HG02870 (cell line): ENCODE data around the gene FAM13B.
"Not testable (repeated sequence)": the region's sequence is repeated elsewhere in the genome, so short reads cannot be mapped to it uniquely, and the experiment has no call there.

ENCODE experiments used
- ATAC-seq: cut with Tn5 transposase; IDR thresholded peaks from one replicate; pipeline ENCODE4 v1.9.1; 2021; ENCODE audit warnings: mild to moderate bottlenecking, moderate library complexity; ENCODE audit not compliant: unreplicated experiment

Gene FAM13B

DNA sequence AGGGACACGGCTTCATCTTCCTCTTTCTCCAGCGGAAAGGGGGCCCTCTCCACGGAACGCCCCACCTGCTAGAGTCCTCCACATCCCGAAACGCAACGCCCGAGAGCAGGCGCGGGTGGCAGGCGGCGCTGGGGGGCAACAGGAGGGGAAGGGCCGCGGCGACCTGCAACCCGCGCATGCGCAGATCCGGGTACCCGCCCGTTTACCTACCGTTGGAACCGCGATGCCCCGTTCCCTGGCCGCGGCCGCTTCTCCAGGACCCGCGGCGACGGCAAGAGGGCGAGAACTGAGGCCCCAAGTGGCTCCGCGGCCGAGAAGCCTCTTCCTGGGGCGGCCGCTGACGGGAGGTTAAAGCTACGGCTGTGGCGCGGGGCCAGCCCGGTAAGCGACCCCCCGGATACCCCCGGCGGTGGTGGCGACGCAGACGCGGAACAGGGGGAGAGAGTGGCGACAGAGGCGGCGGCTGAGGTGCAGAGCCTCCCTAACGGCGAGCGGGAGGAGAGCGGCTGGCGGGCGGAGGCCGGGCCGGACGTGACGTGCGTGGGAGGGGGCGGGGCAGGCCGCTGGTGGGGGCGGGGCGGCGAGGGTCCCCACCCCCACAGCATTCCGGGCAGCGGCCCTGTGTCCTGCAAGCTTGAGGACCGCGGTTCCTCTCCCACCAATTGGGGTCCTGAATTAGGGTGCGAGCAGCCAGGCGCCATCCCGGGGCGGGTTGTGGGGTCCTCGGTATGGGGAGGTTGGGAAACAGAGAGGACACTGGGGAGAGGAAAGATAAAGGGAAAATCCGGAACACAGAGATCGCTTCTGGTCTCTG, at the start of gene FAM13B:
FAM13B (minus strand) TSS at position 508 of the 814 bp plus-strand sequence. CDS start 13,968 bp downstream, outside the sequence.
- peak; percentile 42 for ATAC-seq

DNA sequence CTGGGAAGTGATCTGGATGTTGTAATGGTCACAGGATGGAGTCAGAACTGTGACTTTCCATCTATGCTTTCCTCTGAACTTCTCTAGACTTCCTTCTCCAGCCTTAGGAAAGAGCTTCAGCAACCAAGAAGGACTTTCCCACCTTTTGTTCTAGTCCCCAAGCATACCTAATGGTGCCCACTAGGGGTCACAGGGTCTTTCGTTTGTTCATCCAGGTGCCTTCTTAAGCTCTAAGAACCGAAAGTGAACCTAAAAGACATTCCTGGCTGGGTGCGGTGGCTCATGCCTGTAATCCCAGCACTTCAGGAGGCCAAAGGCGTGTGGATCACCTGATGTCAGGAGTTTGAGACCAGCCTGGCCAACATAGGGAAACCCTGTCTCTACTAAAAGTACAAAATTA, 49.2 kb upstream of the FAM13B start:
- no peak for ATAC-seq

DNA sequence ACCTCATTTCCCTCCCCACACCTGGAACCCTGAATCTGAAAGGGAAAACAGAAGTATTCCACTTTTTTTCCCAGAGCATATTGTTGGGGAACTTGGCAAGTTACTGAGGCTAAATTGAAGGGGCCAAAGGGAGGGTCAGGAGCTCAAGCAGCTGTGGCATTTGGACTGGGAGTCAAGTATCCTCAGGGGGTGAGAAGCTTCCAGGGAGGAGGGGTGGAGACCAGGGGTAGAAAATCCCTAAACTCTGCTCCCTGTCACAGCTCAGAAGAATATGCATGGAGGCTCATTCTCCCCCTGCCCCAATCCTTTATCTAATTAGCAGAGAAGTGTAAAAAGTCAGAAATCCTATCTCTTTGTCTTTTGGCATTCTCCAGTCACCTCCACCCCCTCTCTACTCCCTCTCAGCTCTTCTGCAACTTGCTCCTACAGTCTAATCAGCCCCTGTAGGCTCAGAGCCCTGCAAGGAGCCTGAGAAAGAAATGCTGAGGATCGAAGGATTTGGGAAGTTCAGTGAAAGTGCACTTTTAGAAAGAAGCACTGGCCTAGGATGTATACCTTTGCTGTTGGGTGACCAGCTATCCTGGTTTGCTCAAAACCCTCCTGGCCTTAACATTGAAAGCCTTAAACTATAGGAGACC, 45.2 kb upstream of the FAM13B start:
- ATAC-seq = no peak

DNA sequence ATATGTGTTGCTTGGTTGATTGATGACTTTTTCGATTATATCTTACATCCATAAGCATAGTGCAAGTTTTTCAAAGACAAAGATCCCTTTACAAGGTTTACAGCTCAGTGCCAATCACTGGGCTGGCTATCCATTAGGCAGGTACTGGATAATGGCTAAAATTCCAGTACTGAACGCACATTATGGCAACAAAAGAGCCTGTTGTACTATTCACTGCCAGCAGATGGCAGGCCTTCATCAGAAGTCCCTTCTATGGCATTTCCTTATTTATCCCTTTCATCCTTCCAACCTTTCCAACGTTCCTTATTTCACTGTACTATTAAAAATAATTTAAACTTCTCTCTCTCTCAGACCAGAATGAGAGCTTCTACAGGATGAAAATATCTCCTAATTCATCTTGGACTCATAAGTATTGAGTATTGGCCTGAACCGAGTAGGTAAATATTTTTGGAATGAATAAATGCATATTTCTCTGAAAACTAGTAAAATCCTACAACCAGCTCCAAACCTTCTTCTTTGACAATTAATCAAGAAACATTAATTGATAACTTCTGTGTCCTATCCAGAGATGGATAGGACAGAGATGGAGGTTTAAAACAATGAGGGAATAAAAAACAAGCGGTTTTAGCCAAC, 44.3 kb upstream of the FAM13B start:
- no peak for ATAC-seq

DNA sequence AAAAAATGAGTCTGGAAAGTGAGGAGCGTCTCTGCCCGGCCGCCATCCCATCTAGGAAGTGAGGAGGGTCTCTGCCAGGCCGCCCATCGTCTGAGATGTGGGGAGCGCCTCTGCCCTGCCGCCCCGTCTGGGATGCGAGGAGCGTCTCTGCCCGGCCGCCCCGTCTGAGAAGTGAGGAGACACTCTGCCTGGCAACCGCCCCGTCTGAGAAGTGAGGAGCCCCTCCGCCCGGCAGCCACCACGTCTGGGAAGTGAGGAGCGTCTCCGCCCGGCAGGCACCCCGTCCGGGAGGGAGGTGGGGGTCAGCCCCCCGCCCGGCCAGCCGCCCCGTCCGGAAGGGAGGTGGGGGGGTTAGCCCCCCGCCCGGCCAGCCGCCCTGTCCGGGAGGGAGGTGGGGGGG, 37.1 kb upstream of the FAM13B start:
- ATAC-seq = not testable (repeated sequence)

DNA sequence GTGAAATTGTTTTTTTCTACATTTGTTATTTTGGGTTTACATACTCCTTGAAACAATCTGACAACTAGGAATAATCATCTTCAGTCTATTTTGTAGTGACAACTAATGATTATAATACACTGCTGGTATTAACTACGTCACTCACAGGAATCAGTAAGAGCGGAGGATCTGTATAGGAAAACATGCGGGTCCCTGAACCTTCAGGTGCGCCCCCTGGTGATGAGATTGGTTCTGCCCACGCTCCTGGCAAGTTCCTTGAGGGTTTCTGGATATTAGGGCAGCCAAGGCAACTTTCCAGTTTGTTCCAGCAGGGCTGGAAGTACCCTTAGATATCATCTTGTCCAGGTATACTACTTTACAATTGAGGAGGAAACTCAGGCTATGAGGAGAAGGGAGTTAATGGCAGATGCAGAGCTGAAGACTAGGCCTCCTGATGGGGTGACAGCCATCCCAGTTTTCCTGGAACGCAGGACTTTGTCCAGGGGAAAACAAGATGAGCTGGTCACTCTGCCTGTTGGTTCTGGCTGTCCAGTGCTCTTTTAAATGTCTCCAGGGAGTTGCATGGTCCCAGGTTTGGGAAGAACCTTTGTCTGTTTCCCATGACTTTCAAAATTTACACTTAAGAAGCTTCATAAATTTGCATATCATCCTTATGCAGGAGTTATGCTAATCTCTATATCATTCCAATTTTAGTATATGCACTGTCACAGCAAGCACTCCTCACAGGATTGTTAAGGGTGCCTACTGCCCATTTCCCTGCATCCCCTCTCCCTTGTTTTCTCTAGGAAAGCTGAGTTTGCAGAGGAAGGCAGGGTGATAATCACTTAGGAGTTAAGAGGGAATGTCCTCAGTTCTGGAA, 36.1 kb upstream of the FAM13B start:
- no peak for ATAC-seq

DNA sequence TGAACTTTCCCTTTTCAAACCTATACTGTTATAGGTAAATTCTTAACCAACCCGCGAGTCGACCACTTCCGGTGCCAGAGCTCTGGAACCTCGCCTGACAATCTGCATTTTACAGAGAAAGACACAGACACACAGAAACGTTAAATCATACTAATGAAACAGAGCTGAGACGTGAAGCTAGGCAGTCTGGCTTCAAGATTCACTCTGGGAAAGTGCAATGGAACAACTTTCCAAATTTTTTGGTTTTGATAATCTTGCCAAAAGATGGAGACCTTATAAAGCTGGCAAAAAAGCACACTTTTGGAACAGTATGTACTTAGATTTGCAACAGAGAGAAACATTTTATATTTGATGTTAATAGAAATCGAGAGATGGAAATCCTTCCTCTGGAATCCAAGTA, 35.1 kb upstream of the FAM13B start:
- no peak for ATAC-seq

DNA sequence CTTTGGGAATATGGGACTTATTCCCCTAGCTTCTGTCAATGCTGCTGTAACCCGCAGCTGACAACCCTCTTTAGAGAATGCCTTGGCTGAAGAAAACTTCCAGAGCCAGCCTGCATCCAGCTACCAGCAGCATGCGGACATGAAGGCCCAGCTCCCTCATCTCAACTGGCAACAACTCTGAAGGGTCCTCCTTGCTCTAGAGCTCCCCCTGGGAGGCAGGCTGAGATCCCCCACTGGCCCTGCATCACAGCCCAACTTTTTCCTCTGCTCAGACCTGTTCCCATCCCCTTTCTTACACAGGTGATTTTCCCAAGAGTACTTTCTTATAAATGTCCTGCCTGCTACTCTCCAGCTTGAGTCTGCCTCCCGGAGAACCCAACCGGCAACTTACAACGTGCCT, 32.2 kb upstream of the FAM13B start:
- ATAC-seq = no peak

DNA sequence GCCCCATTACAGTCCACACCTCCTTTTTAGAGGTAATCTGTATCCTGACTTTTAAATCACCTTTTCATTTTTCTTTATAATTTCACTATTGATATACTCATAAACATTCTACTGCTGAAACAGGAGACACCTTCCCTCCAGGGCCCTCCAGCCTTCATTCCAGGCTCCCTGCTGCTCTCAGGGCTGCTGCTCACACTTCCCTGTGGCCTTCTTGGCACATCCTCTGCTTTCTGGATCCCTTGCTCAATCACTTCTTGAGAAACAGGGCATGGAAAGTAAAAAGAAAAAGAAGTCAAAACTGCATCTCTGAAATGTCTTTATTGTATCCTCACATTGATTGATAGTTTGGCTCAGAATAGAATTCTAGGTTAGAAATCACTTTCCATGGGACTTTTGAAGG, 31.6 kb upstream of the FAM13B start:
- ATAC-seq = no peak

DNA sequence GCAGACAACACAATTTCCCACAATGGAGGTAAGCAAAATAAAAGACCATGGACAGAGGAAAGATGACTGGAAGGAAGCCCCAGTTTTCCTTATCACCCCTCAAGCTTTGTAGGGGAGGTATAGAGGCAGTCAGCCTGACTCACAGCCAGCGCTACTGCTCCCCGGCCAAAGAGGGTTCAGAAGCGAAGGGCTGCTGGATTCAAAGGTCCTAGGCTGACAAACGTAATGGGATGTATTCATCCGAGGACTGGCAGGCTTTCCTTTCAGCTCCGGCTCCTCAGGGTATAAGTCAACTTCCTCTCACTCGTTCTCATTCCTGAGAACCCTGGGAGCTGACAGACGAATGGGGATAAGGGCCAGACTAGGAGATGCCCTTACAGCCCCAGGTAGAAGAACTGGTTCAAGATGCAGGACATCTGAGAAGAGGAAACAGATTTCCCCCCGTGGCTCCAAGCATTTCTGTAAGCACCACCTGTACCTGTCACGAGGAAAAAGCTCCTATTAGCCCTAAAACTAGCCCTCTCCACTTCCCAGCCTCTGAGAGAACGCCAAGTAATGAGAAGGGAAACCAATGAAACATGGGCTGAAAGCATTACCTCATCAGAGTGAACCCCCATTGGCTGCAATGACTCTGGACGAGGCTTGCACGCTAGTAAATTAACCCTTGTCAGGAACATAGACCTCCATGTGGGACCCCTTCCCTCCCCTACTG, 22.1 kb upstream of the FAM13B start:
- ATAC-seq = no peak

DNA sequence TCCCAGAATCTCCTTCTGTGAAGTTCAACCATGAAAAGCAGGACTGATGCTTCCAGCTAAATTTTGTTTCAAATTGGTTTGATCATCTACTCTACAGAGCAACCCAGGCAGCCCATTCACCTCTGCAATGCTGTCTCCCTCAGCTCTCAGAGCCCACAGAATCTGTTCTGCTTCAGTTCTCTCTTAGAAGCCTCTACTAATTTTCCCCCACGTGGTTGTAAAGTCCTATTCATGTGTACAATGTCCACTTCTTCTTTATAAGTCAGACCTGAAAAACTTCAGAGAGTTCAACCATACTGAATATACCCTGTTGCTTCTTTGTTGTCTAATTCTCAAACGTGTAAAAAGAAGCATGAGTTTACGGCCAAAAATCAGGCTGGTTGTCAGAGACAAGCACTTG, 21.3 kb upstream of the FAM13B start:
- ATAC-seq = no peak

DNA sequence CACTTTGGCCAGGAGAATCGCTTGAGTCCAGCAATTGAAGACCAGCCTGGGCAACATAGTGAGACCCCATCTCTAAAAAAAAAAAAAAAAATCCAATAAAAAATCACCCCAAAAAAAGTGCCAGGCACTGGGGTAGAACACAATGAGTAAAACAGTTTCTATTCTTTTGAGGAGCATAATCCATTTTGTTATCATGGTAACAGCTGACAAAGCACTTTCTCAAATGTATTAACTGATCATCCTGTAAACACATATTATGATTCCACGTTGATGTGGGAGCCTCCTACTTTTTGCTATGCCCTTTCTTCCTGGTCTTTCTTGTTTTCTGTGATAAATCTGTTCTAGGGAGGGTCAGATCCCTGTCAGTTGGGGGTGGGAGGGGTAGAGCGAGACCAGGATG, 20.7 kb upstream of the FAM13B start:
- no peak for ATAC-seq

DNA sequence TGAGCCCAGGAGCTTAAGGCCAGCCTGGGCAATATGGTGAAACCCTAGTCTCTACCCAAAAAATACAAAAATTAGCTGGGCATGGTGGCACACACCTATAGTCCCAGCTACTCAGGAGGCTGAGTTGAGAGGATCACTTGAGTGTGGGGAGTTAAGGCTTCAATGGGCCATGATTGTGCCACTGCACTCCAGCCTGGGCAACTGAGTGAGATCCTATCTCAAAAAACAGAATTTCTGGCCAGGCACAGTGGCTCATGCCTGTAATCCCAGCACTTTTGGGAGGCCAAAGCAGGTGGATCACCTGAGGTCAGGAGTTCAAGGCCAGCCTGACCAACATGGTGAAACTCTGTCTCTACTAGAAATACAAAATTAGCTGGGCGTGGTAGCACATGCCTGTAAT, 19.8 kb upstream of the FAM13B start:
- not testable (repeated sequence) for ATAC-seq

DNA sequence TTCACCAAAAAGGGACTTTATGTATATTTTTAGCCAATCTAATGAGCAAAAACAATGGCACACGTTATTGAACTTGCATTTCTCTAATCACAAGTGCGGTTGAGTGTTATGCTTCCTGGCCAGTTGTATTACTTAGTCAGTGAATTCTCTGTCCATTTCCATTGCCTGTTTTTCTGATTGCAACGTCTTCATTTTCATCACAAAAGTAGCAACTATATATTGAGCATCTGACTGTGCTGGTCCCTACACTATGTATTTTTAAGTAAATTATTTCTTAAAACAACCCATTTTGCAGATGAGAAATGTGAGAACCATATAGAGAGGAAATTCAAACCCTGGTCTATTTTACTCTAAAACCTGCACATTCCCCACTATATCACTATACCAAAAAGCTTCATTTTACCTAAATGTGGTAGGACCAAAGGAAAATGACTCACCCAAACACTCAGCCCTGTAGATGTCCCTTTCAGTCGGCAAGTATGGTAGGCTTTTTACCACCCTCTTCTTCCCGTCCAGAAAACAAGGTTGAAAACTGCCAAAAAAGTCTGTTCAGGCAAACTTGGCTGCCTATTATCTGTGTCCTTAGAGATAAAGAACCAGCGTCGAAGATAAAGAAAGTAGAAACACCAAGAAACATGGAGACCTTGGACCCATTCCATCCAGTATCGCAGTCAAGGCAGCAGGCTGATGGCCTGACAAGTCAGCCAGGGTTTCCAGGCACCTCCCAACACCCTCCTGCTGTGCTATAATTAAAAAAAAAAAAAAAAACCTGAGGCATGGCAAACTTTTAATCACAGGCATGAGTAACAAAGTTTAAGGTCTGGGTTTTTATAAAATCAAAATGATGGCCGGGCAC, 18.8 kb upstream of the FAM13B start:
- no peak for ATAC-seq

DNA sequence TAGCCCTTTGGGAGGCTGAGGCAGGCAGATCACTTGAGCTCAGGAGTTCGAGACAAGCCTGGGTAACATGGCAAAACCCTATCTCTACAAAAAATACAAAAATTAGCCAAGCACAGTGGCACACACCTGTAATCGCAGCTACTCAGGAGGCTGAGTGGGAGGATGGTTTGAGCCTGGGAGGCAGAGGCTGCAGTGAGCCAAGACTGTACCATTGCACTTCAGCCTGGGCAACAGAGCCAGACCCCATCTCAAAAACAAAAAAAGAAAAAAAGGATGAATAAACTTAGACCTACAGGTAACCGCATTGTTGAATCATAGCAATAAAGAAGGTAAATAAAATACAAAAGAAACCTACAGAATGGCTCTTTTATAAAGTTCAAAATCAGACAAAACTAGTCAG, 12.4 kb upstream of the FAM13B start:
- not testable (repeated sequence) for ATAC-seq

DNA sequence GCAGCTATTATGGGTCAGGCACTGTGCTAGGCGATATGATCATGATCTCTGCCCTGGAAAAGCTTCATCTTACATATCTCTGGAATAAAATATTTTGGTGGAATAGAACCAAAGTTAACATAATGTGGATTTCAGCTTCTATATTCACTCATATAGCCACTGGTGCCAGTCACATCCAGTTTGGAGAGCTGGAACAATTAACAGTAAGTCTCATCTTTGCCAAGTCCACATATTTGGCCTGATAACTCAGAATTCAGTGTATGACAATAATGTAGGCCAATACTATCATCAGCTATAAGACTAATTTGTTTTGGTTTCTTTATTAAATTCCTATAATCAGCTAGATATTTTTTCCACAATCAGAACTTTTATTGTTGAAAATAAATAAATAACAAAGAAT, 5.9 kb upstream of the FAM13B start:
- ATAC-seq = no peak

DNA sequence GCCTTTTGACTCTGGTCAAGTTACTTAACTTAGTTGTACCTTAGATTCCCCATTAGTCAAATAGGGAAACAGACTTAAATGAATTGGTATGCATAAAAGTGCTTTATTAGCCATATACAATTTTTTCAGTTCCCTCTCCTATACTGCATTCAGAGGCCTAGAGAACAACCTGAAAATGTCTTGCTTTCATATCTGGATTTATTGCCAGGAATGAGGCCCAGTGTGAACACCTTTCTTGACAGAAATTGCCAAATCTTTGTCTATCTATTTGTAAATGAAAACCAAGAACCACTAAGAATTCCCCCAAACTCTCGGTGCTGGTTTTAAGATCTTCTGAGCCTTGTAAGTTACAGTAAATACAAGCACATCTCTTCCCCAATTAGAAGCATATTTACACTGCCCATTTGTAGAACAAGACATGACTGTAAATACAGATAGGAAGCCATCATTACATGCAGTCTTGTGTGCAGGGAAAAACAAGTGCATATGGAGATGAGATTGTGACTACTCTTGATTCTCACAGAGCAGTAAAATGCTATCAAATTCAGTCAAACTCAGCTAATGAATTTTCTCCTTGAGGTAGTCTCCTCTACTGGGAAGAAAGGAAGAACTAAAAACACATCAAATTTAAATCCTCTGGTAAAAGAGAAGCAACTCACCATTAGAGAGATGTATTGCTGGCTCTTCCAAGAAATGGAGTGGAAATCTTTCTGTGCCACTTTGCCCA, 5.2 kb upstream of the FAM13B start:
- ATAC-seq = peak; percentile 37

DNA sequence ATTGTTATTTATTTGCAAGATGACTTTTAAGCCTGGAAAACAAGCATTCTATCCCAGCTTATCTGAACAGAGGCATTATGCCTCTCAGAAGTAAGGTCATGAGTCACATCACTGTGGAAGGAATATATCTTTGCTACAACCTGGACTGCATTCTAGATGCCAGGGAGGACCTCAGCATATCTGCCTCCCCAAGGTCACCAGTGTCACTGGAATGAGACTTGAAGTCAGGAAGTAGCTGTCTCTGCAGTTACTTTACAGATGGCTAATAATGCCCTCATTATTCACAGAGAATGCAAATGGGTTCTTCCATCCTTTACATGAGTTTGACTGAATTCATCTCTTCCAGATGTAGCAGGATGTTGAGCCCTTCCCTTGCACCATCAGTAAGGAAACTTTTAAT, 4.4 kb upstream of the FAM13B start:
- ATAC-seq = no peak
